HL-60 (cell line): ENCODE data around the gene LIMK2.
"Not testable (repeated sequence)": the region's sequence is repeated elsewhere in the genome, so short reads cannot be mapped to it uniquely, and the experiment has no call there.

Experiments
- DNase-seq, 2 experiments: peaks; one replicate each; pipeline ENCODE4 v3.0.0-alpha.2; 2010 to 2020; ENCODE audit warnings: low read depth in 1 of 2, low spot score in 1 of 2
- H3K27ac ChIP-seq: fragments of 250-450 bp; sonication (Bioruptor Pico); replicated peaks from 2 replicates; pipeline ENCODE4 v1.5.1; 2020; ENCODE audit warnings: mild to moderate bottlenecking, moderate library complexity
- H3K27me3 ChIP-seq: fragments of 250-450 bp; sonication (Bioruptor Pico); 2 replicates; pipeline ENCODE4 v1.5.1; 2021; ENCODE audit warnings: mild to moderate bottlenecking, moderate library complexity; ENCODE audit not compliant: insufficient read depth, poor library complexity, severe bottlenecking
- H3K4me3 ChIP-seq: replicated peaks from 2 replicates; pipeline ENCODE4 v1.5.1; 2011; ENCODE audit warnings: mild to moderate bottlenecking, control low read depth, low read length; ENCODE audit not compliant: insufficient read depth
- CTCF ChIP-seq: IDR thresholded peaks from one replicate; pipeline ENCODE4 v1.5.1; 2011; ENCODE audit warnings: low read length, control low read depth, inconsistent platforms; ENCODE audit not compliant: insufficient read depth
- GABPA ChIP-seq: IDR thresholded peaks from 2 replicates; pipeline ENCODE4 v1.6.1; 2012; ENCODE audit warnings: low read depth
- POLR2AphosphoS5 ChIP-seq: IDR thresholded peaks from 2 replicates; pipeline ENCODE4 v1.6.1; 2012; ENCODE audit warnings: low read depth
- SPI1 ChIP-seq: IDR thresholded peaks from 2 replicates; pipeline ENCODE4 v1.6.1; 2012; ENCODE audit warnings: low read depth, mild to moderate bottlenecking, borderline replicate concordance
- TF ChIP-seq, protein P1 (sequence below): IDR thresholded peaks from 2 replicates; pipeline ENCODE4 v1.6.1; 2012; ENCODE audit warnings: low read depth; ENCODE audit not compliant: insufficient replicate concordance

Gene LIMK2

DNA sequence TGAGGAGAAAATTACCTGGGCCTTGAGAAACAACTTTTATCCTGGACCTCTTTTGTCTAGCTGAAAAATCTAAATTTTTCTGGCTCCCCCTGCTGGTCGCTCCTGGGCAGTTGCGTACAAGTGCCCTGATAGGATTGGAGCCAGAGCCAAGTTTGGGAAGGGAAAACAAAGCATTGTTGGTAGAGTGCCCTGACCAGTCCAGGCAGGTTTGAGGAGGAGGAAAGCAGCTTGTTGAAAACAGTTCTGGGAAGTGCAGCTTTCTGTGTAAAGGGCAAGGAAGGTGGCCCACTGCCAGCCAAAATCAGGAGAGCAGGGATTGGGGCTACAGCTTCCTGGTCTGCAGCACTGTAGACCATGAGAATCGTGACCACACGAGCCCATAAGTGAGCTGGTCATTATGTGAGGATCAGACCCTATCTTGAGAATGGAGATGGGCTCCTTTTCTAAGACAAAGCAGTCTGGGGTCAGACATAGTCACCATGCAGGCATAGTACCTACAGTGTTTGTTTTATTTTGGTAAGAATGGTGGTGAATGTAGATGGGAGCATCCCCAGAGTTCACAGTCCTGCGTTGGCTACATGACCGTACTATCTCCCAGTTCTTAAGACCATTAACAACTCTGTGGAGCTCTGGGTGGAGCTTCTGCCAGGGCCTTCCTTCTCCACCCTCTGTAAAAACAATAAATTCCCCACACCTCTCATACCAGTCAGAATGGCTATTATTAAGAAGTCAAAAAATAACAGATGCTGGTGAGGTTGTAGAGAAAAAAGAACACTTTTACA lies 101.5 kb downstream of the LIMK2 start:
- TF ChIP-seq CTCF = peak; percentile 83
- no peak for TF ChIP-seq SPI1
- TF ChIP-seq GABPA = no peak

DNA sequence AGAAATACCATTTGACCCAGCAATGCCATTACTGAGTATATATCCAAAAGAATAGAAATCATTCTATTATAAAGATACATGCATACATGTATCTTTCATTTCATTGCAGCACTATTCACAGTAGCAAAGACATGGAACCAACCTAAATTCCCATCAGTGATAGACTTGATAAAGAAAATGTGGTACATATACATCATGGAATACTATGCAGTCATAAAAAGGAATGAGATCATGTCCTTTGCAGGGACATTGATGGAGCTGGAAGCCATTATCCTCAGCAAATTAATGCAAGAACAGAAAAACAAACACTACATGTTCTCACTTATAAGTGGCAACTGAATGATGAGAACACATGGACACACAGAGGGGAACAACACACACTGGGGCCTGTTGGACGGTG lies 102.1 kb downstream of the LIMK2 start:
- H3K27ac ChIP-seq, H3K27me3 ChIP-seq, DNase-seq, H3K4me3 ChIP-seq: not testable (repeated sequence)

More for the DNA sequence above, 101.5 kb downstream of the LIMK2 start:
- no peaks in the 10 kb centered on the region for H3K27me3 ChIP-seq
- peak in 1 of 2 experiments; percentile 45 for DNase-seq
- H3K4me3 ChIP-seq = no peak overlapping the region
- no peak overlapping the region for H3K27ac ChIP-seq

- no peak overlapping the region for H3K27ac ChIP-seq
- H3K4me3 ChIP-seq = no peak overlapping the region
- no peak for DNase-seq
- H3K27me3 ChIP-seq = no peaks in the 10 kb centered on the region
- no peak for TF ChIP-seq CTCF
- TF ChIP-seq GABPA = no peak
- TF ChIP-seq SPI1 = no peak
- TF ChIP-seq, protein P1, sequence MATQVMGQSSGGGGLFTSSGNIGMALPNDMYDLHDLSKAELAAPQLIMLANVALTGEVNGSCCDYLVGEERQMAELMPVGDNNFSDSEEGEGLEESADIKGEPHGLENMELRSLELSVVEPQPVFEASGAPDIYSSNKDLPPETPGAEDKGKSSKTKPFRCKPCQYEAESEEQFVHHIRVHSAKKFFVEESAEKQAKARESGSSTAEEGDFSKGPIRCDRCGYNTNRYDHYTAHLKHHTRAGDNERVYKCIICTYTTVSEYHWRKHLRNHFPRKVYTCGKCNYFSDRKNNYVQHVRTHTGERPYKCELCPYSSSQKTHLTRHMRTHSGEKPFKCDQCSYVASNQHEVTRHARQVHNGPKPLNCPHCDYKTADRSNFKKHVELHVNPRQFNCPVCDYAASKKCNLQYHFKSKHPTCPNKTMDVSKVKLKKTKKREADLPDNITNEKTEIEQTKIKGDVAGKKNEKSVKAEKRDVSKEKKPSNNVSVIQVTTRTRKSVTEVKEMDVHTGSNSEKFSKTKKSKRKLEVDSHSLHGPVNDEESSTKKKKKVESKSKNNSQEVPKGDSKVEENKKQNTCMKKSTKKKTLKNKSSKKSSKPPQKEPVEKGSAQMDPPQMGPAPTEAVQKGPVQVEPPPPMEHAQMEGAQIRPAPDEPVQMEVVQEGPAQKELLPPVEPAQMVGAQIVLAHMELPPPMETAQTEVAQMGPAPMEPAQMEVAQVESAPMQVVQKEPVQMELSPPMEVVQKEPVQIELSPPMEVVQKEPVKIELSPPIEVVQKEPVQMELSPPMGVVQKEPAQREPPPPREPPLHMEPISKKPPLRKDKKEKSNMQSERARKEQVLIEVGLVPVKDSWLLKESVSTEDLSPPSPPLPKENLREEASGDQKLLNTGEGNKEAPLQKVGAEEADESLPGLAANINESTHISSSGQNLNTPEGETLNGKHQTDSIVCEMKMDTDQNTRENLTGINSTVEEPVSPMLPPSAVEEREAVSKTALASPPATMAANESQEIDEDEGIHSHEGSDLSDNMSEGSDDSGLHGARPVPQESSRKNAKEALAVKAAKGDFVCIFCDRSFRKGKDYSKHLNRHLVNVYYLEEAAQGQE = no peak
- no peak for TF ChIP-seq POLR2AphosphoS5
These were observed 109.3 kb downstream of the LIMK2 start for GRCh38 chr22:31321421-31321820.

GRCh38 chr22:31323578-31324550 lies 111.8 kb downstream of the LIMK2 start:
- Histone ChIP-seq H3K4me3 (no peak overlapping the region), H3K27me3 (no peaks in the 10 kb centered on the region), H3K27ac (no peak overlapping the region)
- DNase-seq = no peak
- TF ChIP-seq, protein P1 = no peak
